ENCODE results near the gene RRBP1.

RRBP1 gene

DNA sequence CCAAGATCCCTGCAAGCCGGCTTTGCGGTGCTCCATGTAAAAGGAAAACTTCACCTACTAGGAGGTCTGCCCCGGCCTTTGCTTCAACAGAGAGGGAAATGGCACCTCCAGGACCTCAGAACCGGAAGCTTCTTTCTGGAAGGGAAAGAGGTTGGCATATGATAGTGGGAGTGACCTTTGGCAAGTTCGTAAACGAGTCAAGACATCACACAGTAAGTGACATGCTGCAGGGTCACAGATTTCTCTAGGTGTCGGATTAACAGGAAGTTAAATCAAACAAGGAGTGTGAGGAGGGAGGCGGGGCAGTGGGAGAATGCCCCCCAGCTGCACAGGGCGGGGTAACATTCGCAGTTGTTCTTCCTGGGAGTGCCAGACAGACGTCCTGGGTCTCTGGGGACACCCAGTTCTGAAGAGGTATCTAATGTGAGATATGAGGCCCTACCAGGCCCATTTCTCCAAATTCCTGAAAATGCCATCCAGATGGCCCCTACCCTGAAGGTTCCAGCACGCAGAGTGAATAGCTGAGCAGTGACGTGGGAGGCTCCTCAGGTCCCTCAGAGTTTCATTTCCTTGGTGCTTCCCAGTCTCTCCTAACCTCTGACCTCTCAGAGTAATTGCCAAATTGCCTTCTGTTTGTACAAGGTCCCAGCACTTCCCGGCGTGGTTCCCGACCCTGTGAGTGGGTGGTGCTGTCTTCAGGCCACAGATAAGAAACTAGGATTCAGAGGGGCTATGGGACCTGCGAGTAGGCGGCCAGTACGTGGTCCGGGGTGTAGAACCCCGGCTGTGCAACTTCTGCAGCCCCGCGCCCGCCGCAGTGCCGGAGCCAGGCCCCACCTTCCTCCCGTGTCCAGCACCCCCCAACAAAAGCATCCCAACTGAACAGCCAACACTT lies 1.9 kb downstream of the RRBP1 start:
- DNase-seq = peak; percentile 40

DNA sequence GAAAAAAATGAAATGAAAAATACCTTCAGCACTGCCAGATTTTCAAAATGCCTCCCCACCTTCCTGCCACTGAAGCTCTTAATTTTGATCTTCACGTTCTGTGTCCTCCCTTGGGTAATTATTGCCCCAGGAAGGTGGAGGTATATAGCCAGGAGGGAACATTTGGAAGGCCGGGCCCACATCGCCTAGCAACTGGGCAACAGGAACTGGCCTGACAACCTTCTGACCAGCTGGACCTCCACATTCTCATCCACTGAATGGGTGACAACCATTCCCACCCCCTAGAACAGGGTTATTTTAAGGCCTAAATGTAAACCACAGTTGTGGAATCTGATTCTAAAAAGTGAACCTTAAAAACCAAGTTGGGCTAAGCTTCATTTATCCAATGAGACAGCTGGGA lies 3.2 kb downstream of the RRBP1 start:
- DNase-seq = no peak

DNA sequence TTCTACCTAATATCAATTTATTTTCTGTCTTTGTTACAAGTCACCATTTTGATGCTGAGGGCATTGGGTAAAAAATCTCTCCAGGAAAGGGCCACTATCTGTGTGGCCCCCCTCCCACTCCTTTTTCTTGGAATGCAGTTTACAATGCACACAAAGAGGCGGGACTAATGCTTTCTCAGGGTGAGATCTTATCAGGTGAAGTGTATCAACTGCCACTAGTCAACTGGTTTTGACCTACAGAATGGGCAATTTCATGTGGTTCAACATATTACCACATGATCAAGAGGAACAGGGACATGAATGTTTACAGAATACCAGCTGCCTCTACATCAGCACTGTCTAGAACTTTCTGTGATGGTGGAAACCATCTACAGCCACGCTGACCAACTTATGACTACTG lies 3.7 kb downstream of the RRBP1 start:
- DNase-seq = no peak

DNA sequence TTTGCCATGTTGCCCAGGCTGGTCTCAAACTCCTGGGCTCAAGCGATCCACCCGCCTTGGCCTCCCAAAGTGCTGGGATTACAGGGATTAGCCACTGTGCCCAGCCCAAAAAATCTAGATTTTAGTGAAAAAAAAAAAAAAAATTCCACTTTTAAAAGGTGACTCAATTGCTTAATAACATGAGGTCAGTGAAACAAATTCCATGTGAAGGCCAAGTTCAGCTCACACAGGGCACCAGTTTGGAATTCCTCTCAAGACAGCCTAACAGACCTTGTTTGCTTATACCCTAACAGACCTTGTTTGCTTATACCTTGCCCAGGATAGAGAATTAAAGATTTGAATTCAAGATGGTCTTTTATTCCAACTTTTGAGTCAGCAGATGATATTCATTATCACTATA lies 5.1 kb downstream of the RRBP1 start:
- DNase-seq = no peak

DNA sequence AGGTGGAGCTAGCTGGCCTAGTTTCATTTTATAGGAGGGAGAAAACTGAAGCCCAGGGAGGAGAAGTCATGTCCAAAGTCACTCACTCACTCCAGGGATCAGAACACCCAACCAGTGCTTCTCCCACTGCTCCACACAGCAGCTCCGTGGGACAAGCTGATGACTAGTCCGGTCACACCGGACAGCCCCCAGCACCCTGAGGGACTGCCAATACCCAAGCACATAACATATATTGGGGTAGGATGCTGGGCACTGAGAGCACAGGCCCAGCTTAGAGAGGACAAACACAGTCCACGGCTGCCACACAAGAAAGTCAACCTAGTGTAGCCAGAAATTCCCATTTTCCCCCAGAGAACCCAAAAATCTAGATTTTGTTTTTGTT lies 5.7 kb downstream of the RRBP1 start:
- no peak for DNase-seq

DNA sequence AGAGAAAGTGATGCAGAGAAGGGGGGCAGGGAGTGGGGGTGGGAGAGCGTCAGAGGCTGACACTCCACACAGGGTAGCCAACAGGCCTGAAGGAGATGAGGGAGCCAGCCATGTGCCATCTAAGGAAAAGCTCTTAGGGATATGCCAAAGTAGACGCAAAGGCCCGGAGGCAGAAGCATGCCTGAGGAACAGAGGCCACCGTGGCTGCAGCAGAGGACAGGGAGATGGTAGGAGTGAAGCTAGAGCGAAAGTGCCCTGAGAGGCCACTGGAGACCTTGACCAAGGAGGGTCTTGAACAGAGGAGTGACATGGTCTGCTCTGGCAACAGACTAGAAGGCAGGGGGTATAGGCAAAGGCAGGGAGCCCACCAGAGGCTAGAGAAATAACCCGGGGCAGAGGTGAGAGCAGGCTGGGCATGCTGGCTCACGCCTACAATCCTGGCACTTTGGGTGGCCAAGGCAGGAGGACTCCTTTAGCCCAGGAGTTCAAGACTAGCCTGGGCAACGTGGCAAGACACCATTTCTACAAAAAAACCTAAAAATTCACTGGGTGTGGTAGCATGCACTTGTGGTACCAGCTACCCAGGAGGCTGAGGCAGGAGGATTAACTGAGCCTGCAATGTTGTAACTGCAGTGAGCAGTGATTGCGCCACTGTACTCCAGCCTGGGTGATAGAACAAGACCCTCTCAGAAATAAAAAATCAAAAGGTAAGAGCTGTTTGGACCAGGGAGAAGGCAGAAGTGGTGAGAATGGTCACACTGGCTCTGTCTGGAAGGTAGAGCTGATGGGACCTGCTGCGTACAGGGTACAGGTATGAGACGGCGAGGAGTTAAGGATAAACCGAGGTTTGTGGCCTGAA lies 6.3 kb downstream of the RRBP1 start:
- DNase-seq = no peak

DNA sequence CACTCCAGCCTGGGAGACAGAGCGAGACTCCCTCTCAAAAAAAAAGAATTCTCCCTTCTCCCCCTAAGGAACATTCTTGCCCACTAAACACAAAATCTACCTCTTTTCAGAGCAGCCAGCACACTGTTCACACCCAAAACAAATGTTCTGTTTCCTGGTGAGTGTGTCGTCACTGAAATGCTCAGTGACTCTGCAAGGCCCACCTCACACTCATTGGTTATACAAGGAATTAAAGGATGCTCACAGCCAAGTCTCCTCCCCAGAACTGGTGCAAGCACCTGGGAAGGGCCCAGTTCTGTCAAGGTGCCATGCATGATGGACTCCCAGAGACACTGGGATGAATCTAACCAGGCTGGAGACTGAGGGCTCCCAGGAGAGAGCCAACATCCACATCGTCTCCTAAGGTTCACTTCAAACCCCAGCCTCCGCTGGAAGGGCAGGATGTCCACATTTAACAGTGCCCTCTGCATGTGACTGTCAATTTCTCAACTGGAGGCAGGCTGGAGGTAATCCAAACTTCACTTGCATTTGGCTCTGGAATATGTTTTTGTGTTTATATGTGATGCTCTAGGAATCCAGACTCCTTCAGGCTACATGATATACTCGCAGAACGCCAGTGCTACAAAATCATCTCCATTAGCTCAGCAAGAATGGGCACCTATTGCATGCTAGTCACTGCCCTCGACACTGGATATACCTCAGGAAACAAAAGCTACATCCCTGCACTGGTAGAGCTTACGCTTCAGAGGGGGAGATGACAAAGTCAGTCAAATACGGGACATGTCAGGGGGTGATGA lies 7.1 kb downstream of the RRBP1 start:
- DNase-seq = no peak

DNA sequence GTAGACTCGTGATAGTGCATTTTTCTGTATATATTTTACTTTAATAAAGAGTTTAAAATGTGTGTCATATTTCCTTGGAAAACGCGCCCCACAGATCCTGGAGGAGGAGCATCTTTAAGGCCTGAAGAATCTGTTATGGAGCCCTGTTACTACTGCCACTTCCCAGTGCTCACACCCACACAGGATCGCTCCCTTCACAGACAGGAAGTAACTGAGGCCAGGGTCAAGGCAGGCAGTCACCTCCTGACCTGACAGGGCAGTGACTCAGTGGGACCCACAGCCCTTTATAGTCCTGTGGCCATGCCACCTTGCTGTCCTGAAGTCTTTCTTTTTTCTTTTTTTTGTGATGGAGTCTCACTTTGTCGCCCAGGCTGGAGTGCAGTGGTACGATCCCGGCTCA lies 9.0 kb downstream of the RRBP1 start:
- no peak for DNase-seq

DNA sequence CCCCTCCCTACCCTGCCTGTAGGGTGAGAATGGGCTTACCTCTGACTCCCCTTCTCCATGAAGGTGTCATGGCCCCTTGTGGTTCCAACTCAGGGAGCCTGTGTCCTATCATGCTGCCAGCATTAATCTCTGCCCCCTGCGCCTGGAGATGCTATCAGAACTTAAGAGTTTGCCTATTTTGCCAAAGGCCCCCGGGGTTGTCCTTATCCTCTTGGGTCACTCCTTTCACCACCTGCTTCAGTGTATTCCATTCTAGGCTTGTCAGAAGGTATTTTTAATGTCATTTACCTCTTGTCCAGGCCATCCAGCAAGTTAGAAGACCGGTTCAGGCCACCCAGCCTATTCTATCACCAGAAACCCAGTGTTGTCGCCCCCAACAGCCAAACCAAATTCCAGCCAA lies 10.5 kb downstream of the RRBP1 start:
- no peak for DNase-seq

DNA sequence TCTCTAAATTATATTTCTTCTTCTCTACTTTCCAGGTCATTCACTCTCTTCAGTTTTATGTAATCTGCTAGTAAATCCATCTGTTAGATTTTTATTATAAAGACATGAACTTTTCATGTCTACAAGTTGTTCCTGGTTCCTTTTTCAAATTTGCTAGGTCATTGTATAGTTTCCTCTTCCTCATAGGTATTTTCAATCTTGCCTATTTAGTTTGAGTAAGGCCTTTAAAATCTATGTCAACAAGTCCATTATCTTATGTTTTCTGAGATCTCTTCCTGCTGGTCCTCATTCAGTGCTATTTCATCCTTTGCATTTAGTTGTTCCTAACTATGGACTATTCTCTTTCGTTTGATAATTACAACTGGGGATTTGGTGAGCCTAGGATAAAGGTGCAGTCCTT lies 11.0 kb downstream of the RRBP1 start:
- no peak for DNase-seq

DNA sequence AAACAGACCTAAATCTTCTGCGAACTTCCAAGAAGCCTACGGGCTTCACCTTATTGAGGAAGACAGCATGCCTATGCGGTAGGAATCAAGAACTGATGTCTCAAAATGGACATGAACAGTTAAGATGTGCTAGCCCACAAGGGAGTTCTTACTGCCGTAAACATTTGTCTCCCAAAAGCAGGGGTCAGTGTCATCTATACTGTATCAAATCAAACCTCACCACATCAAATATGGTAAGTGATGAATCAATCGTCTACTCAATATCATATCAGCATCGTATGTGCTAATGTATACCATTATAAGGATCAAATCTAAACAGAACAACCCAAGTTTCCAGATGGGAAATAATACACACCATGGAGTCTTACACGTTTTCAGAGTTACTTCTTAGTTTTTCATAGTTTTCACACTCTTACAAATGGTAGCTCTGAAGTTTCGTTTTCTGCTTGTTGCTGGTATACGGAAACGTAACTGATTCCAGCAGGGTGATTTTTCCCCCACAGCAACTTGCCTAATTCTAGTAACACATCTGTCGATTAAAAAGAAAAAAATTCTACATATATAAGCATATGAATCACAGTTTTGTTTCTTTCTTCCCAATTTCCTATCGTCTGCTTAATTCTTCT lies 12.6 kb downstream of the RRBP1 start:
- no peak for DNase-seq

DNA sequence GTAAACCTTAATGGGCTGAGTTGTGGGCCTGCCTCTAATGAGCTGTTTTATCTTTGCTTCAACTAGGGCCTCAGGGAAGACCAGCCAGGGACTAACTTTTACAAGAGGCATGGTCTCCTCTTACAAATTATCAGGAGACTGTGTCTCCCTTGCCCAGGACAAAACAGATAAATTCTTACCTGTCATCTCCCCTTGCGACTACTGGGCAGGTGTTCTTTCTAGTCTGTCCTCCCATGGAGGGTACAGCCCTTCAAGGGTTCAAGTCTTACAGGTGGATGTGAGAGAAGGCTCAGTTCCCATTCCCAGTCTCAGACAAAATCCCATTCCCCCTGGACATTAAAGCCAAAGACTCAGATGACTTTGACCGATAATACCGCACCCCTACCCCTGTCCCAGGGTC lies 13.6 kb downstream of the RRBP1 start:
- no peak for DNase-seq

DNA sequence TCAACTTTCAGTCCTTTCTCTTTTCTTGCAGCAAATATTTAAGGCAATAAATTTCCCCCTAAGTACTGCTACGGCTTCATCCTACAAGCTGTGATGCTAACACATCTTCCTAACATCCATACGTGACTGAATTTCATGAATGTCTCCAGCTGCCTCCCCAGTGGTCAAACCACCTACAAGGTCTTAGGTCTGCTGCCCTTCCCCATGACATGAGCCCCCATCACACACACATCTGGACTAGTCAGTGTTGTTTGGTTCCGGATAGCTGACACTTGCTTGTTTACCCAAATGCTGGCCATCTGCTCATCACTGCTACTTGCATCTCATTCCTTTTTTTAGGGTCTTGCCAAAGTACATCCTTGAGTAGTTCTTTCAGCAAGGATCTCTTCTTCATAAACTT lies 14.6 kb downstream of the RRBP1 start:
- no peak for DNase-seq

DNA sequence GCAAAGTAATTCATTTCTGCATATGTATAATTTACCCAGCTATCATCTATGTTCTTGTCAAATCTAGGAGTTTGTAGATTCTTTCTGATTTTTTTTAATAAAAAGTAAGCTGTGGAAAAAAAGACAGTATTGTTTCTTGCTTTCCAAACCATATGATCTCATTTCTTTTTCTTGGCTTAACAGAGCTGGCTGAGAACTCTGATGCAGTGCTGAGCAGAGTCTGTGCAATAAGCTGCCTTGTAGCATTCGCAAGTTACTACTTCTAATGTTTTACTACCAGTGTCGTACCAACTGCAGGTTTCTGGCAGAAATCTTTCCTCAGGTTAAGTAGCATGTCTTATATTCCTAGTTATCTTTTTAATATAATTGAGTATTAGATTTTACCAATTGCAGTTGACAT lies 15.6 kb downstream of the RRBP1 start:
- DNase-seq = no peak

DNA sequence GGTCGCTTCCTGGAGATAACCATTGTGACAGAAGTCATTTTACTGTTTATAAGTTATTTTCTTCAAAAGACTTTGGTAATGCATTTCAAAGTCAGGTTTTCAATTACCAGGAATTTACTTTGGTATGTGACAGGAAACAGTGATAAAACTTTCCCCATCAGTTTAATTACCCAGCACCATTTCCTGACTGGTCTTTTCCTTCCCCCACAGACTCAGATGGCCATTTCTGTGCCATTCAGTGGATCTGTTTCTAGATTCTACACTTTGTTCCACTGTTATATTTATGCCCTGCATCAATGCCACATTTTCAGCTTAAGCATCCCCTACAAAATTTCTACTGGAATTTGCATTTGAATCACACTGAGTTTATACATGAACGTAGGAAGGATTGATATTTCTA lies 16.3 kb downstream of the RRBP1 start:
- no peak for DNase-seq

DNA sequence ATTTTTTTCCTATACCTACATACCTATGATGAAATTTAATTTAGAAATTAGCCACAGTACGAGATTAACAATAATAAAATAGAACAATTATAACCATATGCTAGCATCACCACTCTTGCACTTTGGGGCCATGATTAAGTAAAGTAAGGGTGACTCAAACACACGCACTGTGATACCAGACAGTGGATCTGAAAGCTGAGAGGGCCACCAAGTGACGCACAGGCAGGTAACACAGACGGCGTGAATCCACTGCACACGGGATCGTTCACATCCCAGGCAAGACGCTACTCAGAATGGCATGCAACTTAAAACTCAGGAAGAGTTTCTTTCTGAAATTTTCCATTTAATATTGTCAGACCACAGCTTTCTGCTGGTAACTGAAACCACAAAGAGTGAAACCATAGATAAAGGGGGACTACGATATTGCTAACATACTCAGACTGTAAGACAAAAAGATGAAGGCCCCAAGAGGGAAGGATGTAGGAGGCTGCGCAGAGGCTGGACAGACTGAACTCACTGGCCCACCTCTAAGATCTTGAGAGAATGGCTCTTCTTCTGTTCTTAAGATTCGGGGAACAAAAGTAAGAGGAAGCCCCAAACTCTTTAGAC lies 17.9 kb downstream of the RRBP1 start:
- no peak for DNase-seq

DNA sequence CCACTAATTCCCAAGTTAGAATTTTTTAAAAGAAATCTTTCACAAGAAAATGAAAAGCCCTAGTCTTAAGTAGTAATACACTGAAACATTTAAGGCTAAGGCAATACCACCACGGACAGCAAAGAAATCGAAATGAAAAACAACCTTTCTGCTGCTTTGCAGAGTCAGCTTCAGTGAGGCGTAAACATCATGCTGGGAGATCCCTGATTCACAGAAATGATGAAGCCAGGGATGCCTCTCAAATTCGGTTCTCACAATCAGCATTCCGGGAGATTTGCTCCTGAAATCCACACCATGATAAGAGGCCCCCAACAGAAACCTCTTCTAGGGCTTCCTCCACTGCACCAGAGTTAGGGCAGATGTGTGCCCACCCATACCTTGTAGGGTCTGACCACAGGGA lies 18.6 kb downstream of the RRBP1 start:
- DNase-seq = no peak

DNA sequence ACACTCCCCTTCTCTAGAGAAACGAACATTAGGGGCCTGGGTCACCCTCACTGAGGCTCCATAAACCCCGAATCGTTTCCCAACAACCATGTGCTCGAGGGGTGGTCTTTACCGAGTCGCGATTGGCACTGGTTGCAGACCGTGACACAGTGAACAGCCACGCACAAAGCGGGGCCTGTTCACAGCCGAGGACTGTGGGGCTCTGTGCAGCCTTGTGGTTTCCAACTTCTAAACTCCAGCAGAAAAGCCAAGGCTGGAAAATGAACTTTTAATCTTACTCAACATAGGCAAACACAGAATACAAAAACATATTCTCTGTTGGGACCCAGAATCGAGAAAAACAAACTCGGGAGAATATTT lies 19.0 kb downstream of the RRBP1 start:
- no peak for DNase-seq

DNA sequence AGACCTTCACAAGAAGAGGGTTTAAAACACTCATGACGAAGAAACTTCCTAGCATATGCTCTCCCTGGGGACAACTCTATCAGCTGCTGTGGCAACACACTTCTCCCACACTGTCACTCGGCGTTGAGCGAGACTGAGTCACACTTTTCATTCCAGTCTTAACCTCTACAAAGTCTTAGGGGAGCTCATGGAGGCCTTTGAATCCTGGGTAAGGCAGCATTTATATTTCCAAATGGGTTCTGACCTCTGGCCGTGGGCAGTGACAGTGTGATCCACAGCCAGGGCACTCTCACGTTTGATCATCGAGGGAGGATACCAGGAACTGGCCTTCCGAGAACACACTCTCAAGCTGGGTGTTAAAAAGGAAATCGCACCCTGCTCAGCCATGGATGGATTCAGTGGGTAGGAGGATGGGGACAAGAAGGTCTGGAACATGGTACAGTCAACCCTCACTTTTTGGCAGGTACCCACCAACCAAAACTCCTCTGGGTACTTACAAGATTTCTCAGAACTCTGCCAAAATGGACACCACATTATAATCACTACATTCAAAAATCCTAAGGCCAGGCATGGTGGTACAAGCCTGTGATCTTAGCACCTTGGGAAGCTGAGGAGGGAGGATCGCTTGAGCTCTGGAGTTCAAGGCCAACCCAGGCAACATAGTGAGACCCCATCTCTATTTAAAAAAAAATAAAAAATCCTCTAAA lies 19.6 kb downstream of the RRBP1 start:
- DNase-seq = peak; percentile 19

DNA sequence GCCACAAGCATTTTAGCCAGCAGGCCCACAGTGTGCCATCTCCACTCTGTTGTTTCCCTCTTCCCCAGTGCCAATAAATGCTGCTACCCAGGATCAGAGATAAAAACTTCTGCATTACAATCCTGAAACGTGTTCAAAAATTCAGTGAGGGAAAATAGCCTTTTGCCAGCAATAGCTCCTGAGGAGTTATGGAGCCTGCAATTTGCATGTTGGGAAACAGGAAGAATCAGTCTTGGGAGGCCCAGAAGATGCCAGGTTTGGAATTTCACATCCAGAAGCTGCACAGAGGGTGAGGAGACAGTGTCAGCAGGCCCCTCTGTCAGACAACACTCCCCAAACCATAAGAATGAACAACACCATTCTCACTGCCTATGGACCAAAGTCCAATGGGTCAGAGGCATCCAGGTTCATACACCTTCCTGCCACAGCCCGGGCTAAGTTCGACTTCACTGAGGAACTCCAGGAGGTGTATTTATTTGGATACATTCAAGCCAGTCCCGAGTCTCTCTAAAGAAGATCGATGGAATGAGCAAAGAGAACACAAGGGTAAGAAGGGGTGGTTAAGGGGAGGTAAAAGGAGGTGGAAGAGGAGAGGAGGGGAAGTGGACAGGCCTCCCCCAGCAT lies 20.8 kb downstream of the RRBP1 start:
- no peak for DNase-seq

DNA sequence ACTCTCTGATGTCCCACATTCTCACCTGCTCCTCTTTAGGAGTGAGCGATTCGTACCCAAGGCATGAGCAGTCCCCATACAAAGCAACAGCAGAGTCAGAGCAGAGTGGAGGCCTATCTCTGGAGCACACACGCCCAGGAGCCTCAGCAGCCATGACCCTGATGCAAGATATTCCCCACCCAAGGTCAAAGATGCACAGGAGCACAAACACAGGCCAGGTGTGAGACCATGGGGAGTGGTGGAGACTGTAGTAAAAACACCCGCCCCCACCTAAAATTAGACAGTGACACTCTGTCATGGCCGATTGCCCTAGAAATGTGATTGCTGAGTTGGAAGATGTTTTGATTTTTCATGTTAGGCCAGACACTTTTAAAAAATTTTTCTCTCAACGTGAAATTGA lies 21.4 kb downstream of the RRBP1 start:
- no peak for DNase-seq

Measured in NCI-H2171 treated with DMSO at 0.1 percent for 48 hours (cell line).